CD14-positive monocyte (primary cell): Measurements from ENCODE around the gene UBAC1. TPM values are rescaled to one million over a fixed set of nuclear protein-coding genes. Genes with fewer than 3 reads are reported as not detected.

Experiments
- DNase-seq, 3 donors: peaks; one replicate each; pipeline ENCODE4 v3.0.0-alpha.2; 2011 to 2022
- H2AFZ ChIP-seq: 2 replicates; pipeline ENCODE4 v1.6.0; 2012; ENCODE audit warnings: mild to moderate bottlenecking, low read depth, low read length, inconsistent platforms; ENCODE audit not compliant: insufficient read depth, poor library complexity, severe bottlenecking
- H3K27ac ChIP-seq, 2 donors: 1 replicate in 1 of 2; 2 replicates in 1 of 2; pipeline ENCODE4 v1.5.1; 2012 to 2013; ENCODE audit warnings: low read length in 2 of 2, control low read depth in 1 of 2, inconsistent platforms in 1 of 2, low read depth in 1 of 2, mild to moderate bottlenecking in 1 of 2
- H3K27me3 ChIP-seq, 2 donors: one replicate each; pipeline versions ENCODE4 v1.6.0 to v1.6.1; 2011 to 2013; ENCODE audit warnings: low read length in 2 of 2; ENCODE audit not compliant: control insufficient read depth in 2 of 2, insufficient read depth in 2 of 2
- H3K36me3 ChIP-seq, 2 donors: replicated peaks in 1 of 2; 1 replicate in 1 of 2; 2 replicates in 1 of 2; pipeline versions ENCODE4 v1.5.1 to v1.6.1; 2012 to 2013; ENCODE audit warnings: low read length in 2 of 2, control low read depth in 1 of 2, inconsistent platforms in 1 of 2, mild to moderate bottlenecking in 1 of 2; ENCODE audit not compliant: insufficient read depth in 2 of 2, control insufficient read depth in 1 of 2
- H3K4me1 ChIP-seq, 2 donors: 1 replicate in 1 of 2; 2 replicates in 1 of 2; pipeline versions ENCODE4 v1.5.1 to v1.6.1; 2012 to 2013; ENCODE audit warnings: low read length in 2 of 2, control low read depth in 1 of 2, inconsistent platforms in 1 of 2, mild to moderate bottlenecking in 1 of 2, moderate library complexity in 1 of 2; ENCODE audit not compliant: insufficient read depth in 2 of 2, control insufficient read depth in 1 of 2
- H3K4me2 ChIP-seq: replicated peaks from 2 replicates; pipeline ENCODE3; 2012; ENCODE audit warnings: low read length, moderate library complexity, mild to moderate bottlenecking; ENCODE audit not compliant: poor library complexity, severe bottlenecking; ENCODE audit errors: extremely low read depth
- H3K4me3 ChIP-seq, 3 experiments: fragments of 200-600 bp in 1 of 3; sonication (generic) in 1 of 3; replicated peaks in 1 of 3; 1 replicate in 2 of 3; 2 replicates in 1 of 3; pipeline ENCODE4 v1.5.1; 2011 to 2013; ENCODE audit warnings: low read length in 3 of 3, mild to moderate bottlenecking in 3 of 3, control low read depth in 2 of 3, low read depth in 2 of 3, inconsistent platforms in 1 of 3, moderate library complexity in 1 of 3
- H3K79me2 ChIP-seq: 2 replicates; pipeline ENCODE4 v1.6.0; 2012; ENCODE audit warnings: mild to moderate bottlenecking, control low read depth, inconsistent platforms, low read length, moderate library complexity; ENCODE audit not compliant: insufficient read depth
- H3K9ac ChIP-seq: 2 replicates; pipeline ENCODE4 v1.6.0; 2017; ENCODE audit warnings: low read length, mild to moderate bottlenecking; ENCODE audit not compliant: insufficient read depth, poor library complexity, severe bottlenecking
- H3K9me3 ChIP-seq, 2 donors: replicated peaks in 1 of 2; 1 replicate in 1 of 2; 2 replicates in 1 of 2; pipeline versions ENCODE4 v1.5.1 to v1.6.1; 2012 to 2013; ENCODE audit warnings: low read length in 2 of 2, control low read depth in 1 of 2; ENCODE audit not compliant: control insufficient read depth in 1 of 2, insufficient read depth in 1 of 2
- H4K20me1 ChIP-seq: 2 replicates; pipeline ENCODE4 v1.6.0; 2012; ENCODE audit warnings: mild to moderate bottlenecking, low read length, control low read depth, moderate library complexity; ENCODE audit not compliant: insufficient read depth
- H3K27ac Mint-ChIP-seq, 7 donors: one replicate each; pipeline ENCODE4 v1.8.0; 2020; ENCODE audit warnings: mild to moderate bottlenecking in 7 of 7, mixed read lengths in 7 of 7, moderate library complexity in 6 of 7, inconsistent platforms in 2 of 7
- H3K27me3 Mint-ChIP-seq, 3 donors: one replicate each; pipeline ENCODE4 v1.8.0; 2021 to 2022; ENCODE audit warnings: low read depth in 3 of 3, mild to moderate bottlenecking in 3 of 3, mixed read lengths in 3 of 3, moderate library complexity in 3 of 3, inconsistent platforms in 1 of 3
- H3K36me3 Mint-ChIP-seq, 2 donors: one replicate each; pipeline ENCODE4 v1.8.0; 2020; ENCODE audit warnings: mixed read lengths in 2 of 2, inconsistent platforms in 1 of 2, mild to moderate bottlenecking in 1 of 2
- H3K4me1 Mint-ChIP-seq: one replicate; pipeline ENCODE4 v1.8.0; 2020; ENCODE audit warnings: mild to moderate bottlenecking, mixed read lengths
- H3K4me3 Mint-ChIP-seq, 2 donors: one replicate each; pipeline ENCODE4 v1.8.0; 2020; ENCODE audit warnings: mild to moderate bottlenecking in 2 of 2, mixed read lengths in 2 of 2, moderate library complexity in 1 of 2
- H3K9me3 Mint-ChIP-seq, 7 donors: one replicate each; pipeline ENCODE4 v1.8.0; 2020 to 2022; ENCODE audit warnings: mixed read lengths in 7 of 7, mild to moderate bottlenecking in 6 of 7, moderate library complexity in 6 of 7, inconsistent platforms in 2 of 7
- CTCF ChIP-seq: fragments of 200-600 bp; IDR thresholded peaks from one replicate; pipeline ENCODE4 v1.8.0; 2022; ENCODE audit warnings: antibody characterized with exemption, mild to moderate bottlenecking
- WGBS: methylation state at CpG from one replicate; pipeline ENCODE4 v1.1.5; 2013; ENCODE audit warnings: missing lambda C conversion rate; ENCODE audit not compliant: insufficient coverage; 5-methylcytosine and 5-hydroxymethylcytosine counted together
- intact Hi-C, 2 donors: fragments of 100-400 bp; cut with micrococcal nuclease; formaldehyde crosslinking; loops; one replicate each; pipeline versions ENCODE4 v1.15.0 to v1.15.1; 2023
- polyA plus RNA-seq, 3 donors: library from polyadenylated mRNA; depleted of rRNA in 1 of 3; unstranded in 2 of 3; stranded (reverse) in 1 of 3; fragments of 300-500 nt in 2 of 3; fragments of >200 nt in 1 of 3; fragmentation: Illumina TruSeq in 2 of 3; gene quantifications; 1 replicate in 2 of 3; 2 replicates in 1 of 3; pipeline ENCODE4 v1.2.3, GENCODE V29; 2012 to 2021

The UBAC1 gene
- polyA plus RNA-seq, 3 donors = 35.8 to 63.1 (median 52.5) TPM

GRCh38 chr9:135978642-135979546, 17.7 kb upstream of the UBAC1 start:
- DNase-seq = peak in 1 of 3 donors; percentile 34
- Mint-ChIP-seq H3K4me1 (peaks cover 11% of the 10 kb centered on the region), H3K27me3 (peaks cover 0 to 18% (median 16%) of the 10 kb centered on the region in 3 donors), H3K27ac (peak overlapping the region in 1 of 7 donors; percentile 58), H3K4me3 (peak overlapping the region; percentile 31 to 77), H3K36me3 (no peaks in the 10 kb centered on the region), H3K9me3 (peaks cover 0 to 2% (median 0%) of the 10 kb centered on the region in 7 donors)
- H3K4me3 ChIP-seq = peak overlapping the region in 1 of 3 experiments; percentile 40
- H3K9me3 ChIP-seq = no peaks in the 10 kb centered on the region
- H2AFZ ChIP-seq = no peak overlapping the region
- H3K79me2 ChIP-seq = no peaks in the 10 kb centered on the region
- H4K20me1 ChIP-seq = no peaks in the 10 kb centered on the region
- intact Hi-C loops = no loop called here
- peaks cover 0 to 12% of the 10 kb centered on the region in 2 donors for H3K27me3 ChIP-seq
- H3K4me2 ChIP-seq = peak overlapping the region; percentile 43
- H3K27ac ChIP-seq = no peak overlapping the region
- H3K36me3 ChIP-seq = no peaks in the 10 kb centered on the region
- 4% methylated on average over 14 of the region's 20 CpGs for WGBS
- TF ChIP-seq CTCF = no peak
- H3K9ac ChIP-seq = no peak overlapping the region
- peaks cover 12 to 18% of the 10 kb centered on the region in 2 donors for H3K4me1 ChIP-seq

- peaks cover 22% of the 10 kb centered on the region for H3K4me1 Mint-ChIP-seq
- no peak for DNase-seq
- Histone ChIP-seq H3K27ac (no peak overlapping the region), H3K9ac (no peak overlapping the region), H3K9me3 (no peaks in the 10 kb centered on the region), H3K4me2 (no peak overlapping the region), H2AFZ (no peak overlapping the region), H3K4me1 (peaks cover 23 to 34% of the 10 kb centered on the region in 2 donors), H3K4me3 (no peak overlapping the region), H3K79me2 (no peaks in the 10 kb centered on the region), H3K27me3 (peaks cover 0 to 12% of the 10 kb centered on the region in 2 donors), H4K20me1 (no peaks in the 10 kb centered on the region), H3K36me3 (no peaks in the 10 kb centered on the region)
- TF ChIP-seq CTCF = no peak
- peaks cover 0 to 18% (median 16%) of the 10 kb centered on the region in 3 donors for H3K27me3 Mint-ChIP-seq
- H3K9me3 Mint-ChIP-seq = peaks cover 0 to 2% (median 0%) of the 10 kb centered on the region in 7 donors
- intact Hi-C loops = no loop called here
- WGBS = 83% methylated on average over 8 of the region's 13 CpGs
- H3K4me3 Mint-ChIP-seq = no peak overlapping the region
- no peaks in the 10 kb centered on the region for H3K36me3 Mint-ChIP-seq
- H3K27ac Mint-ChIP-seq = no peak overlapping the region
These were observed 15.8 kb upstream of the UBAC1 start for GRCh38 chr9:135976944-135977343.
